Naive thymus-derived CD8-positive, alpha-beta T cell (primary cell): ENCODE results near the gene PHPT1. TPM values are rescaled to one million over a fixed set of nuclear protein-coding genes. Genes with fewer than 3 reads are reported as not detected.

Experiments
- ATAC-seq, 2 donors: fragments of 150-1000 bp; cut with Tn5 transposase in 1 of 2; sonication (Bioruptor Pico), chemical (Tn5 transposase) in 1 of 2; 1 replicate in 1 of 2; 2 replicates in 1 of 2; pipeline ENCODE4 v1.10.0; 2021; ENCODE audit warnings: mild to moderate bottlenecking in 2 of 2, moderate library complexity in 2 of 2
- POLR2A ChIA-PET: fragments of 350-600 bp; sonication (Branson Sonifier 250); formaldehyde crosslinking; loops from one replicate; lab custom pipeline; 2021; ENCODE audit warnings: antibody characterized with exemption; lab: Charles Lee
- DNase-seq, 10 donors: peaks; one replicate each; pipeline versions ENCODE4 v3.0.0 to v3.0.0-alpha.2; 2020 to 2022
- H3K27ac Mint-ChIP-seq, 10 donors: one replicate each; pipeline ENCODE4 v1.8.0; 2020 to 2022; ENCODE audit warnings: mild to moderate bottlenecking in 10 of 10, mixed read lengths in 10 of 10, moderate library complexity in 4 of 10, inconsistent platforms in 1 of 10
- H3K27me3 Mint-ChIP-seq, 5 donors: one replicate each; pipeline ENCODE4 v1.8.0; 2021 to 2022; ENCODE audit warnings: mixed read lengths in 5 of 5
- H3K36me3 Mint-ChIP-seq, 3 donors: one replicate each; pipeline ENCODE4 v1.8.0; 2020 to 2022; ENCODE audit warnings: mixed read lengths in 3 of 3, mild to moderate bottlenecking in 2 of 3, inconsistent platforms in 1 of 3
- H3K4me1 Mint-ChIP-seq, 4 donors: one replicate each; pipeline ENCODE4 v1.8.0; 2021 to 2022; ENCODE audit warnings: mixed read lengths in 4 of 4
- H3K4me3 Mint-ChIP-seq, 10 donors: one replicate each; pipeline ENCODE4 v1.8.0; 2020 to 2022; ENCODE audit warnings: mild to moderate bottlenecking in 10 of 10, mixed read lengths in 10 of 10, moderate library complexity in 6 of 10, inconsistent platforms in 1 of 10
- H3K9me3 Mint-ChIP-seq, 9 donors: one replicate each; pipeline ENCODE4 v1.8.0; 2020 to 2022; ENCODE audit warnings: mixed read lengths in 9 of 9, mild to moderate bottlenecking in 3 of 9, inconsistent platforms in 1 of 9, moderate library complexity in 1 of 9
- microRNA-seq: library from miRNA; unstranded; fragments of <30 nt; microRNA quantifications from one replicate; pipeline ENCODE4 v1.2.0, GENCODE V29; 2022; ENCODE audit warnings: borderline microRNAs expressed
- polyA plus RNA-seq, 3 donors: library from polyadenylated mRNA; unstranded; fragments of 300-500 nt; fragmentation: Illumina TruSeq; gene quantifications; one replicate each; pipeline ENCODE4 v1.2.3, GENCODE V29; 2021
- total RNA-seq, 8 experiments: library from RNA in 2 of 8; stranded (reverse) in 2 of 8; gene quantifications; one replicate each; pipeline ENCODE4 v1.2.3 and lab custom pipeline; 2021 to 2026

Gene PHPT1
- total and polyA plus RNA-seq, 5 experiments from 2014 or later, result 25.2 to 98.1 (median 82.6) TPM

DNA sequence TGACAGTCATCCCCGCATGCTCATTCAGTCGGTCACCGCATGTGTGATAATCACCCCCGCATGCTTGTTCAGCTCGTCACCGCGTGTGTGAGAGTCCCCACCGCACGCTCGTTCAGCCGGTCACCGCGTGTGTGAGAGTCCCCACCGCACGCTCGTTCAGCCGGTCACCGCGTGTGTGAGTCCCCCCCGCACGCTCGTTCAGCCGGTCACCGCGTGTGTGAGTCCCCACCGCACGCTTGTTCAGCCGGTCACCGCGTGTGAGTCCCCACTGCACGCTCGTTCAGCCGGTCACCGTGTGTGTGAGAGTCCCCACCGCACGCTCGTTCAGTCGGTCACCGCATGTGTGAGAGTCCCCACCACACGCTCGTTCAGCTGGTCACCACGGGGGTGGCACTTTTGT is 40.6 kb downstream of the PHPT1 start:
- Mint-ChIP-seq H3K27me3 (no peaks in the 10 kb centered on the region), H3K27ac (no peak overlapping the region), H3K4me1 (peaks cover 11 to 57% (median 30%) of the 10 kb centered on the region in 4 donors), H3K36me3 (peaks cover 0 to 13% (median 0%) of the 10 kb centered on the region in 3 donors), H3K9me3 (no peaks in the 10 kb centered on the region), H3K4me3 (no peak overlapping the region)
- no peak for DNase-seq
- POLR2A ChIA-PET, result no interaction called here
- no peak for ATAC-seq

DNA sequence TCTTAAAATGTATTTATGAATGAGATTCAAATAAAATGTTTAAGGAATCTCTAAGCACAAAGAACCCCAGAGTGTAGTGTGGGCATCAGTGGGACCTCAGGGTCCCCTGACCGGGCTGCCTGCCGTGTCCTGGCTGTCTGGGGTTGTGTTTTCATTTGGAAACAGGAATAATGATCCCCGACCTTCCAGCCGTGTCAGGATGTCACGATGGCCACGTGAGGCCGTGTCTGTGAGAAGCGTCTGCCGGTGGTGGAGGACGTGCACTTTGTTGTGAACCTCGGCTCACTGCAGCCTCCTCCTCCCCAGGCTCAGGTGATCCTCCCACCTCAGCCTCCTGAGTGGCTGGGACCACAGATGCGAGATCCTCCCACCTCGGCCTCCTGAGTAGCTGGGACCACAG is 41.5 kb downstream of the PHPT1 start:
- Mint-ChIP-seq H3K4me3 (no peak overlapping the region), H3K27ac (no peak overlapping the region), H3K27me3 (no peaks in the 10 kb centered on the region), H3K4me1 (peaks cover 11 to 56% (median 29%) of the 10 kb centered on the region in 4 donors), H3K36me3 (peaks cover 0 to 16% (median 0%) of the 10 kb centered on the region in 3 donors), H3K9me3 (no peaks in the 10 kb centered on the region)
- ATAC-seq, result no peak
- POLR2A ChIA-PET, result no interaction called here
- no peak for DNase-seq

- POLR2A ChIA-PET, result no interaction called here
- peaks cover 0 to 39% (median 7%) of the 10 kb centered on the region in 3 donors for H3K36me3 Mint-ChIP-seq
- no peaks in the 10 kb centered on the region for H3K27me3 Mint-ChIP-seq
- DNase-seq (no peak), ATAC-seq (no peak)
- H3K27ac Mint-ChIP-seq, result no peak overlapping the region
- H3K4me3 Mint-ChIP-seq, result no peak overlapping the region
- H3K4me1 Mint-ChIP-seq, result peaks cover 15 to 42% (median 24%) of the 10 kb centered on the region in 4 donors
- H3K9me3 Mint-ChIP-seq, result no peaks in the 10 kb centered on the region
Observed at GRCh38 chr9:136896027-136896426, 46.8 kb downstream of the PHPT1 start.

GRCh38 chr9:136898483-136899100 is 49.4 kb downstream of the PHPT1 start:
- no peaks in the 10 kb centered on the region for H3K9me3 Mint-ChIP-seq
- peaks cover 20 to 48% (median 41%) of the 10 kb centered on the region in 4 donors for H3K4me1 Mint-ChIP-seq
- POLR2A ChIA-PET, result interaction anchor here (0.6 kb wide), 1 partner anchor 229 kb away, joined by 5 read pairs; no protein-coding TSS in a partner anchor
- DNase-seq (no peak), ATAC-seq (no peak)
- no peaks in the 10 kb centered on the region for H3K27me3 Mint-ChIP-seq
- no peak overlapping the region for H3K4me3 Mint-ChIP-seq
- H3K36me3 Mint-ChIP-seq, result peaks cover 0 to 53% (median 7%) of the 10 kb centered on the region in 3 donors
- no peak overlapping the region for H3K27ac Mint-ChIP-seq

- Mint-ChIP-seq H3K27me3 (no peaks in the 10 kb centered on the region), H3K9me3 (no peaks in the 10 kb centered on the region), H3K4me3 (no peak overlapping the region), H3K4me1 (peaks cover 18 to 45% (median 39%) of the 10 kb centered on the region in 4 donors), H3K36me3 (peaks cover 0 to 53% (median 7%) of the 10 kb centered on the region in 3 donors), H3K27ac (peak overlapping the region in 2 of 10 donors; percentile 18 to 25)
- POLR2A ChIA-PET, result no interaction called here
- ATAC-seq, result no peak
- no peak for DNase-seq
Observed at GRCh38 chr9:136899196-136899595, 50.0 kb downstream of the PHPT1 start.

- H3K4me1 Mint-ChIP-seq, result peaks cover 11 to 42% (median 32%) of the 10 kb centered on the region in 4 donors
- H3K27me3 Mint-ChIP-seq, result no peaks in the 10 kb centered on the region
- no peak for ATAC-seq
- no peaks in the 10 kb centered on the region for H3K9me3 Mint-ChIP-seq
- peak overlapping the region in 5 of 10 donors; percentile 2 to 64 (median 29) for H3K27ac Mint-ChIP-seq
- POLR2A ChIA-PET, result interaction anchor here (1.5 kb wide), 1 partner anchor 19 kb away, joined by 3 read pairs; no protein-coding TSS in a partner anchor
- DNase-seq, result no peak
- peaks cover 0 to 47% (median 7%) of the 10 kb centered on the region in 3 donors for H3K36me3 Mint-ChIP-seq
- H3K4me3 Mint-ChIP-seq, result peak overlapping the region in 1 of 10 donors; percentile 7
Observed at GRCh38 chr9:136900556-136900955, 51.3 kb downstream of the PHPT1 start.

Small RNA genes lying within 50 kb of the gene (microRNA-seq; reads per million reads assigned to microRNA genes)
- not detected for gene MIR4292
- not detected for gene MIR4479

Other genes starting within 250 kb of the PHPT1 start
- gene EGFL7, start 186.5 kb upstream of the PHPT1 start, total RNA-seq, result 1 to 10 TPM in 1 of 2 experiments, under 1 TPM in 1; 0.36 to 1.2 TPM
- gene EGFL7, start 186.5 kb upstream of the PHPT1 start, polyA plus RNA-seq, result under 1 TPM in 2 of 3 donors, not detected in 1; 0.48 to 0.70 TPM
- gene AGPAT2, start 162.0 kb upstream of the PHPT1 start, total RNA-seq, result 1 to 10 TPM; 3.0 to 5.8 TPM
- 10 to 100 TPM; 10.7 to 24.8 (median 14.6) TPM for gene AGPAT2, start 162.0 kb upstream of the PHPT1 start, polyA plus RNA-seq
- 1 to 10 TPM in 1 of 2 experiments, under 1 TPM in 1; 0.58 to 1.1 TPM for gene DIPK1B, start 136.8 kb upstream of the PHPT1 start, total RNA-seq
- under 1 TPM in 1 of 3 donors, not detected in 2; 0.07 TPM for gene DIPK1B, start 136.8 kb upstream of the PHPT1 start, polyA plus RNA-seq
- 10 to 100 TPM; 11.0 to 11.1 TPM for gene LCN10, start 106.5 kb upstream of the PHPT1 start, total RNA-seq
- gene LCN10, start 106.5 kb upstream of the PHPT1 start, polyA plus RNA-seq, result 1 to 10 TPM in 2 of 3 donors, under 1 TPM in 1; 0.60 to 6.6 (median 3.1) TPM
- not detected for gene LCN6, start 100.9 kb upstream of the PHPT1 start, total RNA-seq
- not detected for gene LCN6, start 100.9 kb upstream of the PHPT1 start, polyA plus RNA-seq
- gene LCN8, start 91.2 kb upstream of the PHPT1 start, total RNA-seq, result 1 to 10 TPM; 1.4 to 2.6 TPM
- gene LCN8, start 91.2 kb upstream of the PHPT1 start, polyA plus RNA-seq, result not detected
- gene LCN15, start 84.9 kb upstream of the PHPT1 start, total RNA-seq, result not detected
- not detected for gene LCN15, start 84.9 kb upstream of the PHPT1 start, polyA plus RNA-seq
- gene TMEM141, start 58.1 kb upstream of the PHPT1 start, total RNA-seq, result 10 to 100 TPM; 49.7 to 51.6 TPM
- gene TMEM141, start 58.1 kb upstream of the PHPT1 start, polyA plus RNA-seq, result 10 to 100 TPM; 34.2 to 40.5 (median 37.3) TPM
- 1 to 10 TPM; 1.4 to 2.3 TPM for gene CCDC183, start 53.1 kb upstream of the PHPT1 start, total RNA-seq
- under 1 TPM in 1 of 3 donors, not detected in 2; 0.18 TPM for gene CCDC183, start 53.1 kb upstream of the PHPT1 start, polyA plus RNA-seq
- 10 to 100 TPM; 72.3 to 74.5 TPM for gene RABL6, start 41.5 kb upstream of the PHPT1 start, total RNA-seq
- gene RABL6, start 41.5 kb upstream of the PHPT1 start, polyA plus RNA-seq, result 10 to 100 TPM; 11.6 to 17.2 (median 11.9) TPM
- gene AJM1, start 6.9 kb upstream of the PHPT1 start, total RNA-seq, result 1 to 10 TPM; 1.3 TPM
- under 1 TPM in 2 of 3 donors, not detected in 1; 0.05 to 0.10 TPM for gene AJM1, start 6.9 kb upstream of the PHPT1 start, polyA plus RNA-seq
- 1 to 10 TPM; 6.3 to 7.5 TPM for gene MAMDC4, start 2.9 kb downstream of the PHPT1 start, total RNA-seq
- under 1 TPM in 2 of 3 donors, not detected in 1; 0.14 to 0.35 TPM for gene MAMDC4, start 2.9 kb downstream of the PHPT1 start, polyA plus RNA-seq
- gene EDF1, start 16.9 kb downstream of the PHPT1 start, total RNA-seq, result 100 to 1,000 TPM; 291 to 301 TPM
- 100 to 1,000 TPM; 319 to 403 (median 380) TPM for gene EDF1, start 16.9 kb downstream of the PHPT1 start, polyA plus RNA-seq
- 10 to 100 TPM; 28.0 to 34.4 TPM for gene TRAF2, start 37.1 kb downstream of the PHPT1 start, total RNA-seq
- 10 to 100 TPM in 2 of 3 donors, 1 to 10 TPM in 1; 7.9 to 24.4 (median 12.2) TPM for gene TRAF2, start 37.1 kb downstream of the PHPT1 start, polyA plus RNA-seq
- 10 to 100 TPM; 93.1 TPM for gene FBXW5, start 95.3 kb downstream of the PHPT1 start, total RNA-seq
- 10 to 100 TPM; 62.9 to 92.1 (median 83.7) TPM for gene FBXW5, start 95.3 kb downstream of the PHPT1 start, polyA plus RNA-seq
- under 1 TPM in 1 of 2 experiments, not detected in 1; 0.99 TPM for gene C8G, start 95.8 kb downstream of the PHPT1 start, total RNA-seq
- gene C8G, start 95.8 kb downstream of the PHPT1 start, polyA plus RNA-seq, result 1 to 10 TPM in 1 of 3 donors, not detected in 2; 1.6 TPM
- gene LCN12, start 102.9 kb downstream of the PHPT1 start, total RNA-seq, result 1 to 10 TPM; 2.6 to 2.7 TPM
- gene LCN12, start 102.9 kb downstream of the PHPT1 start, polyA plus RNA-seq, result not detected
- under 1 TPM in 1 of 2 experiments, not detected in 1; 0.58 TPM for gene PTGDS, start 128.1 kb downstream of the PHPT1 start, total RNA-seq
- 1 to 10 TPM in 1 of 3 donors, under 1 TPM in 1, not detected in 1; 0.31 to 3.2 TPM for gene PTGDS, start 128.1 kb downstream of the PHPT1 start, polyA plus RNA-seq
- under 1 TPM; 0.44 to 0.74 TPM for gene LCNL1, start 133.6 kb downstream of the PHPT1 start, total RNA-seq
- not detected for gene LCNL1, start 133.6 kb downstream of the PHPT1 start, polyA plus RNA-seq
- 100 to 1,000 TPM; 129 to 137 TPM for gene PAXX, start 143.0 kb downstream of the PHPT1 start, total RNA-seq
- gene PAXX, start 143.0 kb downstream of the PHPT1 start, polyA plus RNA-seq, result 100 to 1,000 TPM; 104 to 119 (median 112) TPM
- 10 to 100 TPM; 11.1 to 13.5 TPM for gene CLIC3, start 147.2 kb downstream of the PHPT1 start, total RNA-seq
- gene CLIC3, start 147.2 kb downstream of the PHPT1 start, polyA plus RNA-seq, result 10 to 100 TPM in 2 of 3 donors, 1 to 10 TPM in 1; 7.0 to 30.2 (median 16.9) TPM
- 10 to 100 TPM; 37.0 to 41.5 TPM for gene ABCA2, start 178.8 kb downstream of the PHPT1 start, total RNA-seq
- 1 to 10 TPM; 3.9 to 9.4 (median 4.7) TPM for gene ABCA2, start 178.8 kb downstream of the PHPT1 start, polyA plus RNA-seq
- under 1 TPM in 1 of 2 experiments, not detected in 1; 0.13 TPM for gene FUT7, start 182.7 kb downstream of the PHPT1 start, total RNA-seq
- gene FUT7, start 182.7 kb downstream of the PHPT1 start, polyA plus RNA-seq, result 1 to 10 TPM; 1.2 to 1.6 (median 1.6) TPM
- 1 to 10 TPM; 2.8 to 4.3 TPM for gene NPDC1, start 196.8 kb downstream of the PHPT1 start, total RNA-seq
- gene NPDC1, start 196.8 kb downstream of the PHPT1 start, polyA plus RNA-seq, result 1 to 10 TPM; 2.1 to 9.3 (median 4.2) TPM
- gene ENTPD2, start 204.7 kb downstream of the PHPT1 start, total RNA-seq, result not detected
- gene ENTPD2, start 204.7 kb downstream of the PHPT1 start, polyA plus RNA-seq, result not detected
- gene SAPCD2, start 221.1 kb downstream of the PHPT1 start, total RNA-seq, result under 1 TPM; 0.27 to 0.44 TPM
- gene SAPCD2, start 221.1 kb downstream of the PHPT1 start, polyA plus RNA-seq, result under 1 TPM in 2 of 3 donors, not detected in 1; 0.23 to 0.27 TPM
- 10 to 100 TPM; 25.2 to 28.7 TPM for gene UAP1L1, start 228.1 kb downstream of the PHPT1 start, total RNA-seq
- 1 to 10 TPM; 2.3 to 7.8 (median 2.8) TPM for gene UAP1L1, start 228.1 kb downstream of the PHPT1 start, polyA plus RNA-seq
- gene MAN1B1, start 237.6 kb downstream of the PHPT1 start, total RNA-seq, result 10 to 100 TPM; 66.9 to 73.2 TPM
- 10 to 100 TPM; 30.6 to 46.6 (median 38.3) TPM for gene MAN1B1, start 237.6 kb downstream of the PHPT1 start, polyA plus RNA-seq